Activated T-cell treated with anti-CD3 and anti-CD28 coated beads, Interleukin-2, amount 50 U/mL, for 24 hours (primary cell): ENCODE measurements around the gene MRPS27.
"Not testable (repeated sequence)": the region's sequence is repeated elsewhere in the genome, so short reads cannot be mapped to it uniquely, and the experiment has no call there.

Experiments
- DNase-seq: peaks from one replicate; pipeline ENCODE4 v3.0.0-alpha.2; 2020
- H3K27ac Mint-ChIP-seq: 2 replicates; pipeline ENCODE4 v1.8.0; 2020; ENCODE audit warnings: mild to moderate bottlenecking, mixed read lengths
- H3K27me3 Mint-ChIP-seq: 2 replicates; pipeline ENCODE4 v1.8.0; 2020; ENCODE audit warnings: mixed read lengths
- H3K36me3 Mint-ChIP-seq: 2 replicates; pipeline ENCODE4 v1.8.0; 2020; ENCODE audit warnings: low read depth, mixed read lengths
- H3K4me1 Mint-ChIP-seq: 2 replicates; pipeline ENCODE4 v1.8.0; 2020; ENCODE audit warnings: low read depth, mixed read lengths
- H3K4me3 Mint-ChIP-seq: 2 replicates; pipeline ENCODE4 v1.8.0; 2020; ENCODE audit warnings: mild to moderate bottlenecking, moderate library complexity, mixed read lengths
- H3K9me3 Mint-ChIP-seq: 2 replicates; pipeline ENCODE4 v1.8.0; 2020; ENCODE audit warnings: mixed read lengths

Gene MRPS27

GRCh38 chr5:72351376-72351775 is 31.3 kb upstream of the MRPS27 start:
- DNase-seq = no peak
- Mint-ChIP-seq H3K4me3 (no peak overlapping the region), H3K4me1 (peaks cover 26% of the 10 kb centered on the region), H3K9me3 (no peaks in the 10 kb centered on the region), H3K27ac (no peak overlapping the region), H3K36me3 (peaks cover 77% of the 10 kb centered on the region), H3K27me3 (no peaks in the 10 kb centered on the region)

GRCh38 chr5:72347801-72348308 is 27.8 kb upstream of the MRPS27 start:
- peaks cover 26% of the 10 kb centered on the region for H3K4me1 Mint-ChIP-seq
- H3K27me3 Mint-ChIP-seq = no peaks in the 10 kb centered on the region
- peak overlapping the region; percentile 89 for H3K27ac Mint-ChIP-seq
- no peak for DNase-seq
- no peak overlapping the region for H3K4me3 Mint-ChIP-seq
- H3K9me3 Mint-ChIP-seq = no peaks in the 10 kb centered on the region
- H3K36me3 Mint-ChIP-seq = peaks cover 89% of the 10 kb centered on the region

GRCh38 chr5:72346398-72346797 is 26.4 kb upstream of the MRPS27 start:
- no peak for DNase-seq
- Mint-ChIP-seq H3K9me3 (no peaks in the 10 kb centered on the region), H3K4me3 (no peak overlapping the region), H3K4me1 (peaks cover 26% of the 10 kb centered on the region), H3K27me3 (no peaks in the 10 kb centered on the region), H3K27ac (peak overlapping the region; percentile 53), H3K36me3 (peaks cover 86% of the 10 kb centered on the region)

- Mint-ChIP-seq H3K9me3 (no peaks in the 10 kb centered on the region), H3K4me1 (peaks cover 3% of the 10 kb centered on the region), H3K27ac (no peak overlapping the region), H3K36me3 (peaks cover 83% of the 10 kb centered on the region), H3K4me3 (no peak overlapping the region), H3K27me3 (no peaks in the 10 kb centered on the region)
- DNase-seq = no peak
Measured at GRCh38 chr5:72338689-72339209, 18.7 kb upstream of the MRPS27 start.

GRCh38 chr5:72337159-72337558 is 17.1 kb upstream of the MRPS27 start:
- no peaks in the 10 kb centered on the region for H3K27me3 Mint-ChIP-seq
- peaks cover 81% of the 10 kb centered on the region for H3K36me3 Mint-ChIP-seq
- no peak for DNase-seq
- H3K4me1 Mint-ChIP-seq = peaks cover 3% of the 10 kb centered on the region
- no peak overlapping the region for H3K27ac Mint-ChIP-seq
- no peak overlapping the region for H3K4me3 Mint-ChIP-seq
- no peaks in the 10 kb centered on the region for H3K9me3 Mint-ChIP-seq

GRCh38 chr5:72330712-72331111 is 10.7 kb upstream of the MRPS27 start:
- no peaks in the 10 kb centered on the region for H3K9me3 Mint-ChIP-seq
- peaks cover 8% of the 10 kb centered on the region for H3K4me1 Mint-ChIP-seq
- H3K36me3 Mint-ChIP-seq = peaks cover 84% of the 10 kb centered on the region
- H3K4me3 Mint-ChIP-seq = no peak overlapping the region
- H3K27ac Mint-ChIP-seq = no peak overlapping the region
- no peaks in the 10 kb centered on the region for H3K27me3 Mint-ChIP-seq
- DNase-seq = no peak

- H3K27ac Mint-ChIP-seq = no peak overlapping the region
- H3K4me3 Mint-ChIP-seq = no peak overlapping the region
- DNase-seq = no peak
- H3K9me3 Mint-ChIP-seq = no peaks in the 10 kb centered on the region
- no peaks in the 10 kb centered on the region for H3K27me3 Mint-ChIP-seq
- H3K36me3 Mint-ChIP-seq = peaks cover 92% of the 10 kb centered on the region
- H3K4me1 Mint-ChIP-seq = peaks cover 15% of the 10 kb centered on the region
Measured at GRCh38 chr5:72328172-72328571, 8.1 kb upstream of the MRPS27 start.

- H3K36me3 Mint-ChIP-seq = peaks cover 87% of the 10 kb centered on the region
- no peak overlapping the region for H3K4me3 Mint-ChIP-seq
- no peak overlapping the region for H3K27ac Mint-ChIP-seq
- DNase-seq = no peak
- H3K4me1 Mint-ChIP-seq = peaks cover 25% of the 10 kb centered on the region
- no peaks in the 10 kb centered on the region for H3K9me3 Mint-ChIP-seq
- H3K27me3 Mint-ChIP-seq = no peaks in the 10 kb centered on the region
Measured at GRCh38 chr5:72326306-72326649, 6.2 kb upstream of the MRPS27 start.

- no peaks in the 10 kb centered on the region for H3K9me3 Mint-ChIP-seq
- no peak overlapping the region for H3K4me3 Mint-ChIP-seq
- DNase-seq = no peak
- H3K36me3 Mint-ChIP-seq = peaks cover 83% of the 10 kb centered on the region
- no peaks in the 10 kb centered on the region for H3K27me3 Mint-ChIP-seq
- H3K27ac Mint-ChIP-seq = no peak overlapping the region
- peaks cover 29% of the 10 kb centered on the region for H3K4me1 Mint-ChIP-seq
Measured at GRCh38 chr5:72325566-72326305, 5.7 kb upstream of the MRPS27 start.

- Mint-ChIP-seq H3K36me3 (peaks cover 79% of the 10 kb centered on the region), H3K27ac (no peak overlapping the region), H3K4me3 (no peak overlapping the region), H3K27me3 (no peaks in the 10 kb centered on the region), H3K4me1 (peaks cover 29% of the 10 kb centered on the region), H3K9me3 (no peaks in the 10 kb centered on the region)
- DNase-seq = no peak
Measured at GRCh38 chr5:72324189-72324825, 4.3 kb upstream of the MRPS27 start.

GRCh38 chr5:72319435-72319975 is 535 bp downstream of the MRPS27 start:
- not testable (repeated sequence) for H3K9me3 Mint-ChIP-seq, H3K27me3 Mint-ChIP-seq
- H3K27ac Mint-ChIP-seq = peak overlapping the region; percentile 94
- H3K4me1 Mint-ChIP-seq = peaks cover 51% of the 10 kb centered on the region
- peak overlapping the region; percentile 92 for H3K4me3 Mint-ChIP-seq
- H3K36me3 Mint-ChIP-seq = peaks cover 74% of the 10 kb centered on the region
- peak; percentile 73 for DNase-seq

- H3K4me1 Mint-ChIP-seq = peaks cover 37% of the 10 kb centered on the region
- H3K36me3 Mint-ChIP-seq = peaks cover 84% of the 10 kb centered on the region
- no peak for DNase-seq
- no peaks in the 10 kb centered on the region for H3K9me3 Mint-ChIP-seq
- no peaks in the 10 kb centered on the region for H3K27me3 Mint-ChIP-seq
- no peak overlapping the region for H3K4me3 Mint-ChIP-seq
- H3K27ac Mint-ChIP-seq = no peak overlapping the region
Measured at GRCh38 chr5:72314571-72315172, 5.4 kb downstream of the MRPS27 start.

- Mint-ChIP-seq H3K27me3 (no peaks in the 10 kb centered on the region), H3K9me3 (no peaks in the 10 kb centered on the region), H3K27ac (no peak overlapping the region), H3K4me1 (peaks cover 33% of the 10 kb centered on the region), H3K36me3 (peaks cover 82% of the 10 kb centered on the region), H3K4me3 (no peak overlapping the region)
- no peak for DNase-seq
Measured at GRCh38 chr5:72313141-72313540, 6.9 kb downstream of the MRPS27 start.

GRCh38 chr5:72308853-72309191 is 11.2 kb downstream of the MRPS27 start:
- Mint-ChIP-seq H3K27me3 (no peaks in the 10 kb centered on the region), H3K27ac (peak overlapping the region; percentile 93), H3K4me3 (peak overlapping the region; percentile 89), H3K36me3 (peaks cover 88% of the 10 kb centered on the region), H3K9me3 (no peaks in the 10 kb centered on the region), H3K4me1 (peaks cover 38% of the 10 kb centered on the region)
- peak; percentile 33 for DNase-seq
